Activated CD4-positive, alpha-beta T cell treated with anti-CD3 and anti-CD28 coated beads, Interleukin-2, amount 50 U/mL, for 16 hours (primary cell): Measurements from ENCODE around the gene ZSWIM7.

Experiments
- DNase-seq: peaks from one replicate; pipeline ENCODE4 v3.0.0-alpha.2; 2020

The ZSWIM7 gene, protein sequence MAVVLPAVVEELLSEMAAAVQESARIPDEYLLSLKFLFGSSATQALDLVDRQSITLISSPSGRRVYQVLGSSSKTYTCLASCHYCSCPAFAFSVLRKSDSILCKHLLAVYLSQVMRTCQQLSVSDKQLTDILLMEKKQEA

DNA sequence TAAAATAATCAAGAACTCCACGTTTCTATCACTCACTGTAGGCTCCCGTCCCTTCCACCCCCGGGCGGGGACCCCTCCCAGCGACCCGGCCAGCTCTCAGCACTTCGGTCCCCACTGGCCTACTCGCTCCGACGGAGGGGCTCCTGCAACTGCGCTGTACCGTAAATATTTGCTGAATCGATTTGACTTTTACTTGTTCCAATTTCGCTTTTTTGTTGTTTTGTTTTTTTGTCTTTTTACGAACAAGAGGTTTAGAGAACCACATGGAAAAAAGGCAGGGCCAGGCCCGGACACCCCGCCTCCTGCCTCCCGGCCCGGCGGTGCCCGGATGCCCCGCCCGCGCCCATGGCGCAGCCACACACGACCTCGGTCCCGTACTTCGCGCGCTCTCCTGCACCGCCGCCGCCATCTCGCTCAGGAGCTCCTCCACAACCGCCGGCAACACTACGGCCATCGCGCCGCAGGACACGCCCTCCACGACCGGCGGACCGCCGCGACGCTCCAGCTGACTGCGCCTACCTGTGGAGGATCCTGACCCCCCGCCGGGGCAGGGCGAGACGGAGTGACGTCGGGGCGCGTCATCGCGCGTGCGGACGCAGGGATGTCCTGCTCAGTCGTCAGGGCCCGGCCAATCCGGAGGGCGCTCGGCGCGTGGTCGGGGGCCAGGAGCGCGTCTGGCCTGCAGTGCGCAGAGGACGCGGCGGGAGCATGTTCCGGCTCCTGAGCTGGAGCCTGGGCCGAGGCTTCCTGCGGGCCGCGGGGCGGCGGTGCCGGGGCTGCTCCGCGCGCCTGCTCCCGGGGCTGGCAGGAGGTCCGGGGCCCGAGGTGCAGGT, at the start of gene ZSWIM7, which contains the start of gene TTC19:
Gene ZSWIM7 (minus strand): TSS at position 564 of the 833 bp plus-strand sequence. CDS start 110 bp downstream, at position 454.
Gene TTC19 (plus strand): TSS at position 684 of the 833 bp plus-strand sequence. CDS start 25 bp downstream, at position 709.
- peak; percentile 98 for DNase-seq

DNA sequence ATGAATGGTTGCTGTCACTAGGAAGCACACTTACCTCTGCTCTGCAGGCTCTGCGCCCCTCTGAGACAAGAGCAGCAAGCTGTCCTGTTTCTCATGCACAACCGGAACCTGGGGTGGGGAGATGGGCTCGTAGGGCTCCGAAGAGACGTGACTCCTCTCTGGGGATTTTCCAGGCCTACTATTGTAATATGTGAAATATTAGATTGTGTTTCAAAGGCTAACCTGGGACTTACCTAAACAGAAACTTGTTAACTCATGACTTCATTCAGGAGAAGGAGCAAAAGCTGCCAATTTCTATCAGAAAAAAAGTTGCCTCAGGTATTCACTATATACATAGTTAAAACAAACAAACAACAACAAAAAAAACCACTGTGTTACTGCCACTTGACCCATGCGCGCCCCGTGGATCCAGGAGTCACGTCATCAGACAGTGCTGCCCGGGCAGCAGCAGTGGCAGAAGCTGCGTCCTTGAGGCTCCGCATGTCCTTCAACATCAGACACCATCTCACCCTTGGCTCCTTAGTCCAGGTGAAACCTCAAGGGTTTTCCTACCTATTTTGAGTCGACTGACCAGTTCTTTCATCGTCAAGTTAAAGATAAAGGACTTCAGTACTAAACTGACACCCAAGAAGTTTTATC, 49.4 kb upstream of the ZSWIM7 start:
- no peak for DNase-seq

DNA sequence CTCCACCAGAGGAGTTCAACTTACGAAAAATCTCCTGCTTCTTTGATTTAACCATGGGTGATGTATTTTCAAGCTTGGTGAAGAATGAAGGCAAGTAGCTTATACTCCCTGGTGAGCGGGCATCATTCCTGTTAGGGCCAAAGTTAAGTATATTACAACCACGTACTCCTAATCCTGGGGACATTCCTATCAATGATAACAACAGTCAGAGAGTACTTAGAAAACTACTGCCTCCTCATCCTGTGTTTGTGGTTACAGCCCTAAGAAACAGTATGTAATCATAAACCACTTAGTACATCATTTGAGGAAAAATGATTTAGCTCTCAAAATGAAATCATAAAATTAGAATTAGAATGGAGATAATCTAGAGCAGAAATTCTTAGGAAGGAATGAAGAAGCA, 47.5 kb upstream of the ZSWIM7 start:
- no peak for DNase-seq

DNA sequence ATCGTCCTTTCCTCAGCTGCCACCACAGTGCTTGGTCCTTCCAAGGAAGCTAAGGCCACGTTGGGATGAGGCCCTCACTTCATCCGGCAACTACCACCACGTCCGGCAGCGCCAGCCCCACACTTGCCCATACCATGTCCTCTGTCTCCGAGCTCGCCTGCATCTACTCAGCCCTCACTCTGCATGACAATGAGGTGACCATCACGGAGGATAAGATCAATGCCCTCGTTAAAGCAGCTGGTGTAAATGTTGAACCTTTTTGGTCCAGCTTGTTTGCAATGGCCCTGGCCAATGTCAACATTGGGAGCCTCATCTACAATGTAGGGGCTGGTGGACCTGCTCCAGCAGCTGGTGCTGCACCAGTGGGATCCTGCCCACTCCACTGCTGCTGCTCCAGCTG, 45.0 kb upstream of the ZSWIM7 start:
- no peak for DNase-seq

DNA sequence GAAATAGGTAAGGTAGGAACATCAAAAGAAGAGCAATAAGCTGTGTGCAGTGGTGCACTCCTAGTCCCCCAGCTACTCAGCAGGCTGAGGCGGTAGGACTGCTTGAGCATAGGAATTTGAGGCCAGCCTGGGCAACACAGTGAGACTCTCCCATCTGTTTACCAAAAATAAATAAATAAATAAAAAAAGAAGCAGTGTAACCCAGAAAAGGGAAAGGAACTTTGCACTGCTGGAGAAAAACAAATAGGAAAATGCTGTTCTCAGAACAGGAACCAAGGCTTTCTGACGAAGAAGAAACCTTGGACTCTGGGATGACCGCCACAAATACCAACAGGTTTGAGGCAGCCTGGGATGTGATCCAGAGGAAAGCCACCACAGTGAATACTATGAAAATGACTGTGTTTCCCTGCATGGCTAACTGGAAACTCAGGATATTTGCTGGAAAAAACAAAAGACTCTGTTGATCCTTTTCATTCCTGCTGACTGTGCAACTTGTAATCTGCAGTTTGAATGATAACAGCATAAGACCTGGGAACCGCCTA, 41.3 kb upstream of the ZSWIM7 start:
- no peak for DNase-seq

DNA sequence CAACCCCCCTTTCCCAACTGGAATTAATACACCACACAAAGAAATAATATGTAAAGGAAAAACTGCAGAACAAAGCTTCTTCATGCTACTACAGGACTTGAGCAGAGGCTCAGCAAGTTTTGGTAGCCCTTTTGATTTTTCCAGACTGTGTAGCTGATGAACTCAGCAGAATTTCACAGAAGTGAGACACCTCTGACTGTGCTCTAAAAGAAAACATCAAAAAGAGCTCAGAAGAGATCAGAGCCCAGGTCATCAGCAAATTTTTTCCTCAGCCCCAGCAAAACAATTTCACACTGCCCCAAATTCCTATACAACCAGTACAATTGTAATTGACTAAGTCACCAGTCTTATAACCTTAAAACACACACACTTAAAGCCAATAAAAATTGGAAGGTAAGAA, 38.1 kb upstream of the ZSWIM7 start:
- DNase-seq = no peak

DNA sequence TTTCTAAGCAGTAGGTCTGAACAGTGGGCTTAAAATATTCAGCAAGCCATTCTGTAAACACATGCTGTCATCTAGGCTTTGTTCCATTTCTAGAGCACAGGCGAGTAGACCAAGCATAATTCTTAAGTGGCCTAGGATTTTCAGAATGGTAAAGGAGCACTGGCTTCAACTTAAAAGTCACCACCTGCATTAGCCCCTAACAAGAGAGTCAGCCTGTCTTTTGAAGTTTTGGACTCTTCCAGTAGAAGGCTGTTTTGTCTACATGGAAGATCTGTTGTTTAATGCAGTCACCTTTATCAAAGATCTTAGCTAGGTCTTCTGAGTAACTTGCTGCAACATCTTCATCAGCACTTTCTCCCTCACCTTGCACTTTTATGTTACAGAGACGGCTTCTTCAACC, 36.8 kb upstream of the ZSWIM7 start:
- DNase-seq = no peak

DNA sequence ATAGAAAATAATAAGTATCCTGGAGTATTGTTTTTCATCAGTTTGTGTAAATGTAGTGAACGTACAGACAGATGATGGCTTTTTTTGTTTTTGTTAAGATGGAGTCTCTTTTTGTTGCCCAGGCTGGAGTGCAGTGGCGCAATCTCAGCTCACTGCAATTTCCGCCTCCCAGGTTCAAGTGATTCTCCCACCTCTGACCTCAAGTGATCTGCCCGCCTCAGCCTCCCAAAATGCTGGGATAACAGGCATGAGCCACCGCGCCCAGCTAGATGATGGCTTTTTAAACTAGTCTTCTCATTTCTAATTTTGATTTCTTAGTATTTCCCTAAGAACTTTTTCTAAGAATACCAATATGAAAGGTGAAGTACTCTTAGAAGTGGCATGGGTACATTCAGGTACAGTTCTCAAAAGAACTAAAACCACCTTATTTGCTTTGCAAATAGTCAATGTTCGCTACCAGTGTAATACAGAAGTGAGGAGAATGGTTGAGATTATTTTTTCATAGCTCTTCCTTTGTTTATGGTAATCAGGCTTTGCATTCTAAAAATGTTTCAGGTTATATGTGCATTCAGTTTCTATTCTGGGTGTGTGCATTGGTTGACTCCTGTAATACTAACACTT, 34.3 kb upstream of the ZSWIM7 start:
- DNase-seq = no peak

DNA sequence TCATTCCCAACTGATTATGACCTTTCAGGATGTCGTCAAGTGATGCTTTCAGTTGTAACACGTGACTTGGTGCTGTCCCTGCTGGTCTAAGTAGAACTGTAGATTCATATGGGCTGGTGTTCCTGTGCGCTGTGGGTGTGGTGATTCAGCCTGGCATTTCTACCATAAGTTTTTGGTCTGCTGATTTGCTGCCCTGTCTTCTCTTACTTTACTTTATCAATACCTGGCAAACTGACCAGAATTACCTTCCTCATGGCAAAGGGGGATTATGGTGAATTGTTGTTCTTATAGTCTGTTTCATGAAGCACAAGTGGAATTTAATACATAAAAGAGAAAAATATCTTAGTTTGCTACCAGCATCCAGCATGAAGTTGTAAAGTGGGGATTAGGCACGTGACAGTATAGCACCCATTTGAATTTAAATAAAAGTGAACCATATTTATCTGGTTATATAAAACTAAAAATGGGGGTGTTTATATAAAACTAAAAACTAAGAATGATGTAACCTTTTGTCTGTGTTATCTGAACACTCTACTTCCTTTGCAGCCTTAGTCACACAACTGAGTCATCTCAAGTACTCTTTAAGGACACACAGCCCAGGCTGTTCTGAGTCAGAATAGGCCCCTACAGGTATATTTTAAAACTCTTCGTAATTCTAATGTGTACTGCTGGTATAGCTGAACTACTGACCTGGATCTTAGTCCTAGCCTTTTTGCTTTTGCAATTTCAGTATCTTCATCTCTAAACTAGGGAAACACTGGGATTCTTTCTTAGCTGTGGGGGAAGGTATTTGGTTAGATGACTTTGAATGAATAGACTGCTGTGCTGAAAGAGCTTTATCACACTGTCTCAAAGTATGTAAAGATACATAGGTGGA, 28.4 kb upstream of the ZSWIM7 start:
- peak; percentile 89 for DNase-seq

DNA sequence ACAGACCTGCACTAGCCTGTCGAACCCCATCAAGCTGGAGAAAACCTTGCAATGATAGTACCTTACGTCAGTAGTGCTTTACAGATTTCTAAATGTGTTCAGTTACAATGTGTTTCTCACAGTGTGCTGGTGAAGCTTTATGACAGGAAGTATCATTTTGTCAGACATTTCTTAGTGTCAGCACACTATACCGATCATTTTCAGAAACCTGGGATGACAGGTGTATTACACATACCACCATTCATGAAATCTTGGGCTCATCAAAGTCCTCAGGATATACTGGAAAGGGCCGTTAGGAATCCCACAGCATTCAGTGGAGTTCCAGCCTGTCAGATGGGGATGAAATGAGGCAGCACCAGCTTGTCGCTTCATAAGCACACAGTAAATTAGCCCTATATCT, 27.4 kb upstream of the ZSWIM7 start:
- peak; percentile 12 for DNase-seq

DNA sequence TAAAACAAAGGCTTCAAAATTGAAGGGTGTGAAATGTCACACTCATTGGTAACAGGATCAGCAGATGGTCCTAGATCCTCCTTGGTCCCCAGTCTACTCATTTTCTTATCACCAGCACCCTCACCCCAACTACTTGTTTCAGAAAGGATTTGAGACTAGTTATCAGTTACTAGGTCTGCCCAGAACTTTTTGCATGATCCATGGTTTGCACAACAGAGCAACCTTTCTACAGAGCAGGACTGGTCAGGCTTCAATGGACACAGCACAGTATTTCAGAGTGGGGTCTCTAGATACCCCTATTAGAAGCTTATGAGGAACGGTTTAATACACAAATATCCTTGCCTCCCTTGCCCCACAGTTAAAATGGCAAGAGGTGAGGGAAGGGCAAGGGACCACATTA, 25.7 kb upstream of the ZSWIM7 start:
- DNase-seq = no peak

DNA sequence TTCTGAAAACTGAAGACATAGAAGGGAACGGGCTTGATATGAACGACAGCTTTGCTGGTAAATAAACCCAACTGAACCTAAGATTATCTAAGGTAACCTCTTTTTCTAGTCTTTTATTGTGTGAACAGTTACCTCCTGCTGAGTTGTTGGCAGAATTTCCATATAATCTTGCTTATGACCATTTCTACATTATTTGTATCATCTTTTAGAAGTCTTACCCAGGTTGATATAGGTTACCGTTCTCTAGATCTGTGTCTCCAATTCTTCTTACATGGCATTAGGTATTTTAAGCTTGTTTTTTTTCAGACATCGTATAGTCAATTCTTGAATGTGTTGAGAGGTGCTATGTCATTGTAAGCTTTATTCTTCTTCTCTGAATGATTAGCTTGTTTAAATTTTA, 24.4 kb upstream of the ZSWIM7 start:
- DNase-seq = no peak

DNA sequence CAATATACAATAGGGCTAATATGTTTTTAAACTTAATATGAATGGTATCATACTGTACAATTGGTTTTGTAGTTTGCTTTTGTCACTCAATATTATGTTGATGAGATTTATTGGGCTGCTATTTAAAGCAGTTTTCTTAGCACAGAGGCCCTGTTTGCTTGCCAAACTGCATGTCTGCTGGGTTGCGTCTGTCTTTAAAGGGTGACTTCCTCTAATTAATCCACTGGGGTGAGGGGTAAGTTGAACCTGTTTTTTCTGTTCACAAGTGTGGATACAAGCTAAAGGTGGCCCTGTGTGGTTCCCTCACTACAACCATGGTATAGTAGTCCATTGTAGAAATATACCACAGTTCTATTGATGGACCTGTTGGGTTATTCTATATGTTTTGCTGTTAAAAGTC, 19.8 kb upstream of the ZSWIM7 start:
- DNase-seq = no peak

DNA sequence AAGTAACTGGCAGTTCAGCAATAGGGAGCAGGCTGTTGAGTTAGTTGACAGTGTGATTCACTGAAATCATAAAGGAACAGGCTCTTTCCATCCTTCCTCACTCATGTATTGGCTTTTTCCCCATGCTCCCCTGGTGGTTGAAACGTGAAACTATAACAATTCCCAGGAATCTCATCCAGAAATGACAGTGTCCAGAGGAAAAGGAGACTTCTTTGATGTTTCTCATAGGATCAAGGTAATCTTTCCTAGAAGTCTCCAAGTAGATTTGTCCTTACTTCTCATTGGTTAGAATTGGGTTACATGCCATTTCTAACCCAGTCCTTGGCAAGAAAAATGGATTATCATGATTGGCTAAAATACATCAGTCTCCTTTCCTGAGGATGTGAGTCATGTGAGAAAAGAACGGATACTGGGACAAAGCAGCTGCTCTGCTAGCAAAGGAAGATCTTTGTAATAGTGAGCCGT, 14.5 kb upstream of the ZSWIM7 start:
- no peak for DNase-seq

DNA sequence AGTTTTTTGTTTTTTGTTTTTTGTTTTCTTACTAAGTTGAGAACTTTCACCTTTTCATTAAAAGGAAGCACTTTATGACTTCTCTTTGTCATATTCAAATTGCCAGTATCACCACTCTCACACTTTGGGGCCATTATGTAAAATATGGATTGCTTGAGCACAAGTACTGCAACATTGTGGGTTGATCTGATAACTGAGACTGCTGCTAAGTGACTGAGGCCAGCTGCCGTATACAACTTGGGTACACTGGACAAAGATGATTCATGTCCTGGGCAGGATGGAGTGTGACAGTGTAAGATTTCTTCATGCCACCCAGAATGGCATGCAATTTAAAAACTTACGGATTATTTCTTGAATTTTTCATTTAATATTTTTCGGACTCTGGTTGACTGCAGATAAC, 7.9 kb upstream of the ZSWIM7 start:
- peak; percentile 28 for DNase-seq

DNA sequence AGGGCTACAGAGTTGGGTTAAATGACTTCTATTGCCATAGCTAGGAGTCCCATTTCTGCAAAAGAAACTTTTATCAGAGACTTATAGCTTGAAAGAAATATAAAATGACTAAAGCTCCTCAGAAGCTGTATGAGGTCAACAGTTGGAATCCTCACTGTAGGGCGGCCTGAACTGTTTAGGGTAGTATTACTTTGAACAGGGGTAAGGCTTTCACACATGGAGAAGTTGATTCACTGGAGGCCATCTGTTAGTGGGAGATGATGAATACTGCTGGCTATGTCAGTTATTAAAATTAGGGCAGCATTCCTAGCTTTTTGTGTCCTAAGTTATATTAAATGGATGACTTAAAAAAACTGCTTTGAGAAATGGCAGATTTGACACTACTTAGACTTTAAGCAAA, 6.1 kb upstream of the ZSWIM7 start:
- DNase-seq = no peak

DNA sequence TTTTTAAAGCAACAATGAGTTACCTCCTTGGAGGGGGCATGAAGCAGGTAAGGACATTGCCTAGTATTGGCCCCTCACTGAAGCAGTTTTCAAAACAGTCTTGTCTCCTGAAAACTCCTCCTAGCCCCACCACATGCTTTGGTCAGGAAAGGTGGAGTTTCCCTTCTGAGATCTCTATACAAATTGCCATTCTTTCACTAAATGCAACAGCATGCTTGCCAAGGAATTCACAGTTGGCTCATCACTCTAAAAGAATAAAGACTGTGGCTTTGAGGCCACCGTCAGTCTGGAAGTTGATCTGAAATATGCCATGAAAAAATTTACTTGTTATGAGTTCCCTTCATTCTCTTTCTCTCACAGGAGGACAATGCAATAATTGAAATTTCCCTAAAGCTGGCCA, 4.3 kb upstream of the ZSWIM7 start:
- DNase-seq = no peak

DNA sequence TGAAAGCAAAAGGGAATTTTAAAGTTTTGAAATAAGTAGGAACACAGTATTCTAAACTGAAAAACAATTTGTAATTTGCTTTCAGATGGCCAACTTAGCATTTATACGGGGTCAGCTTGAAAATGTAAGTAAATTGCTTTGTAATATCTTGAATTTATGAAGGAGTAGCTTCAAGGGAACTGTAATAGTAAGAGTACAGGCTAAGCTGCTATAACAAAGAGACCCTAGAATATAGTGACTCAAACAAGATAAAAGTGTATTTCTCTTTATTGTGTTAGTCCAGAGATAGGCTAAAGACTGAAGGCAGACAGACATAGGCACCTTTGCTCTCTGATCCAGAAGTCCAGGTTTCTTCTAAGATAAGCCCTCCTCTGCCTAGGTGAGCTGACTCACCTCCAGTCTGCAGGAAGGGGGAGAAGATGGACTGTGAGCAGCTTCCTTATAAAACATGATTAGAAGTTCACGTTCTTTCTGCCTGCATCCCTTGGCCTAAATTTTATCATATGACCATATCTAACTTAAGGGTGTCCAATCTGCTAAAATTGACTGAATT, 3.3 kb upstream of the ZSWIM7 start:
- no peak for DNase-seq

DNA sequence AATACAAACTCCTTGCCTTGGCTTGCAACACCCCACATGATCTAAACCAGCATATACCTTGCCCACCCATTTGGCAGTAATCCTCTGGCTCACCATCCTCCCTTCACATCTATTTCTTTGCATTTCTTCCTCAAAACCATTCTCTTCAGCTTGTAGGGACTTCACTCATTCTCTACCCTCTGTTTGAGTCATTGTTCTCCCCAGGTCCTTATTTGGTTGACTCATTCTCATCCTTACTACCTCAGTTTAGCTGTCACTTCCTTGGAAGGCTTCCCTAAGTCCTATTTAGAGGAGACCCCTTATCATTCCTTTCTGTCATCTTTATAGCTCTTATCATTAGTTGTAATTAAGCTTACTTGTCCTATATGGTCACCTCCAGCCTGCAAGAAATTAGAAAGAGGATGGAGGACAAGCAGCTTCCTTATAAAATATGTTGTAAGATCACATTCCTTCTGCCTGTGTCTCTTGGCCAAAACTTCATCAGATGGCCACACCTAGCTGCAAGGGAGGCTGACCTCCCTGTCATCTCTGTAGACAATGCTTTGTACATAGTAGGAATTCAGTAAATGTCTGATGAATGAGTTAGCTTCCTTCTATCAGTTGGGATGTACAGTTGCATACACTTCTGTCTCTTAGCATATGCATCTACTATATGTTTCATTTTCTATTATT, 1.9 kb upstream of the ZSWIM7 start:
- peak; percentile 60 for DNase-seq

DNA sequence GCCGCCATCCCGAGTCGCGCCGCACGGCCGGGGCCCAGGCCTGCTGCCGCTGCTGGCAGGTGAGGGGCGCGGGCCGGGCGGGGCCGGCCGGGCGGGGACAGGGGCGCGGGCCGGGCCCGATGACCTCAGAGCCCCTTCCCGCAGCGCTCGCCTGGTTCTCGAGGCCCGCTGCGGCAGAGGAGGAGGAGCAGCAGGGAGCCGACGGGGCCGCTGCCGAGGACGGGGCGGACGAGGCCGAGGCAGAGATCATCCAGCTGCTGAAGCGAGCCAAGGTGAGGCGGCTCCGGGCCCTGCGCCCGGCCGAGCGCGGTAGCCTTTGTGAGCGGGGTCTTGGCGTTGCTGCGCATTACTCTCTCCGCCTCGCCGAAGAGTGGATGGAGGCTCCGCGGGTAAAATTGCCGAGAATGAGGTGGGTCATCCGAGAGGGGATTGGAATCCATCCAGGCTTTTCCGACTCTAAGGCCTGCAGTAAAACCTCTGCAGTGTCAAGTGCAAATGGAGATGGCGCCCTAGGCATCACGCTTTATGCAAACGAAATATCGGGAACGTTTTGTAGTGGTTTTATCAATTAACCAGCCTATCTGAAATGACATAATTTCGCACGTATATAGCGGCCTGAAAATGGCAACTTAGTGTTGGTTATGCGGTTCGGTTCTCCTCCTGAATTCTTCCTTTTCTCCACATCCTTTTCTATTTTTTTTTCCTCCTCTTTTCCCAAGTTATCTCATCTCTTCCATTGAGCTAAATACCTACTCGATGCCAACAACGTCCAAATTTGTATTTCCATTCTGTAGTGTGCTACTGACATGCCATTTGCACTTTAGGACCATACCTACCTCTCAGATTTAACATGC, 697 bp upstream of the ZSWIM7 start:
- DNase-seq = no peak
